Measurements from ENCODE around the gene AFF2.

Gene AFF2

GRCh38 chrX:148940411-148940996 is 440.1 kb downstream of the AFF2 start:
- no peak for FAIRE-seq
- TF ChIP-seq POLR2A (IDR thresholded peaks at IDR 0.05; ENCODE audit: low read depth, low read length): no peak
- TF ChIP-seq POU2F2 (IDR thresholded peaks at IDR 0.05; ENCODE audit: low read depth, low read length): no peak
- no peak for TF ChIP-seq TAF1 (IDR thresholded peaks at IDR 0.05; ENCODE audit: low read depth, low read length)
- no peak for TF ChIP-seq PAX5 (IDR thresholded peaks at IDR 0.05; ENCODE audit: insufficient read depth, low read length, severe bottlenecking)
- TF ChIP-seq POLR2AphosphoS5 (IDR thresholded peaks at IDR 0.05; ENCODE audit: low read depth, low read length): no peak
- DNase-seq (ENCODE audit: insufficient read length, low spot score): no peak

- no peak for TF ChIP-seq PAX5 (IDR thresholded peaks at IDR 0.05; ENCODE audit: insufficient read depth, low read length, severe bottlenecking)
- TF ChIP-seq SPI1 (IDR thresholded peaks at IDR 0.05; ENCODE audit: low read depth, low read length): no peak
- no peak for TF ChIP-seq TAF1 (IDR thresholded peaks at IDR 0.05; ENCODE audit: low read depth, low read length)
- TF ChIP-seq POU2F2 (IDR thresholded peaks at IDR 0.05; ENCODE audit: low read depth, low read length): no peak
- no peak for TF ChIP-seq POLR2A (IDR thresholded peaks at IDR 0.05; ENCODE audit: low read depth, low read length)
- TF ChIP-seq POLR2AphosphoS5 (IDR thresholded peaks at IDR 0.05; ENCODE audit: low read depth, low read length): no peak
- DNase-seq (ENCODE audit: insufficient read length, low spot score) (no peak), FAIRE-seq (no peak)
These were observed 442.3 kb downstream of the AFF2 start for GRCh38 chrX:148942754-148943153.

- DNase-seq (ENCODE audit: insufficient read length, low spot score): no peak
- FAIRE-seq: no peak
- TF ChIP-seq SPI1 (IDR thresholded peaks at IDR 0.05; ENCODE audit: low read depth, low read length): no peak
- no peak for TF ChIP-seq POU2F2 (IDR thresholded peaks at IDR 0.05; ENCODE audit: low read depth, low read length)
- no peak for TF ChIP-seq PAX5 (IDR thresholded peaks at IDR 0.05; ENCODE audit: insufficient read depth, low read length, severe bottlenecking)
- TF ChIP-seq POLR2A (IDR thresholded peaks at IDR 0.05; ENCODE audit: low read depth, low read length): no peak
- TF ChIP-seq POLR2AphosphoS5 (IDR thresholded peaks at IDR 0.05; ENCODE audit: low read depth, low read length): no peak
- TF ChIP-seq TAF1 (IDR thresholded peaks at IDR 0.05; ENCODE audit: low read depth, low read length): no peak
These were observed 447.1 kb downstream of the AFF2 start for GRCh38 chrX:148947399-148947975.

- no peak for FAIRE-seq
- no peak for DNase-seq (ENCODE audit: insufficient read length, low spot score)
- no peak for TF ChIP-seq POU2F2 (IDR thresholded peaks at IDR 0.05; ENCODE audit: low read depth, low read length)
- TF ChIP-seq POLR2AphosphoS5 (IDR thresholded peaks at IDR 0.05; ENCODE audit: low read depth, low read length): no peak
- TF ChIP-seq POLR2A (IDR thresholded peaks at IDR 0.05; ENCODE audit: low read depth, low read length): no peak
- no peak for TF ChIP-seq PAX5 (IDR thresholded peaks at IDR 0.05; ENCODE audit: insufficient read depth, low read length, severe bottlenecking)
- TF ChIP-seq TAF1 (IDR thresholded peaks at IDR 0.05; ENCODE audit: low read depth, low read length): no peak
- TF ChIP-seq SPI1 (IDR thresholded peaks at IDR 0.05; ENCODE audit: low read depth, low read length): no peak
These were observed 455.9 kb downstream of the AFF2 start for GRCh38 chrX:148956352-148956751.

DNA sequence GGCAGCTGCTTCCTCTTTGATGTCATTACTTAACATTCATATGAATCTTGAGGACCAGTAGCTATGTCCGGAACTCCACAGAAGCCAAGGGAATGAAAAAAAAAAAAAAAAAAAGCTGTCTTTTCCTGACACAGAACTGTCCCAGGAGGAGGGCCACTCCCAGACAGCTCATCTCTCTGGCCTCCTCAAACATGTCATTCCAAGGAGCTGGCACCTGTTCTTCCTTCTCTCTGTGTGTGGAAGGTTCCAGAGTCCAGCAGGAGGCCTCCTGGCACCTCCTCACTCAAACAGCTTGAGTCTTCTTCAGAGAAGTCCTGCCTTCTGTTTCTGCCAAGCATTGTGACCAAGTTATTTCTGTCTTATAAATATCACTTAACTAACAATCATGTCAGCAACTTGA is 458.5 kb downstream of the AFF2 start:
- no peak for FAIRE-seq
- TF ChIP-seq POLR2A (IDR thresholded peaks at IDR 0.05; ENCODE audit: low read depth, low read length) (no peak), SPI1 (IDR thresholded peaks at IDR 0.05; ENCODE audit: low read depth, low read length) (no peak)

GRCh38 chrX:148960060-148960459 is 459.6 kb downstream of the AFF2 start:
- DNase-seq (ENCODE audit: insufficient read length, low spot score): no peak
- TF ChIP-seq SPI1 (IDR thresholded peaks at IDR 0.05; ENCODE audit: low read depth, low read length) (no peak), POU2F2 (IDR thresholded peaks at IDR 0.05; ENCODE audit: low read depth, low read length) (no peak), POLR2A (IDR thresholded peaks at IDR 0.05; ENCODE audit: low read depth, low read length) (no peak), TAF1 (IDR thresholded peaks at IDR 0.05; ENCODE audit: low read depth, low read length) (no peak), POLR2AphosphoS5 (IDR thresholded peaks at IDR 0.05; ENCODE audit: low read depth, low read length) (no peak), PAX5 (IDR thresholded peaks at IDR 0.05; ENCODE audit: insufficient read depth, low read length, severe bottlenecking) (no peak)
- no peak for FAIRE-seq

More for the DNA sequence above, 458.5 kb downstream of the AFF2 start:
- no peak for DNase-seq (ENCODE audit: insufficient read length, low spot score)

DNA sequence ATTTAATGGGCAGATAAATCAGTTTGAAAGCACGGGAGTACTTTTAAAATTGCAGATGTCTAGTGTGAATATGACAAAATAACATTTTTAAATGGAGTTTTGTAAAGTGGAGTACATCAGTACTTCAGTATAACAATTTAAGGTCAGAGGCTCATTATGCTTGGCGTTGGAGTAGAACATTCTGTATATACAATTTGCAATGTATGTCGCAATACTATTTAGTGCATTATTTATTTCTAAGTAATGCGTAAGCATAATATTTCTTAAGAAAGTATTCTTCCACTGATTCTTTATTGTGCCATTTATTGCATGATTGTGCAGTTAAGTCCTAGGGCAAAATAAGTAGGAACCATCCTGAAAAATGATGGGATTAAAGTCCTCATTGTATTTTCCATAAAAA is 461.6 kb downstream of the AFF2 start:
- DNase-seq (ENCODE audit: insufficient read length, low spot score): no peak
- FAIRE-seq: no peak
- TF ChIP-seq POLR2A (IDR thresholded peaks at IDR 0.05; ENCODE audit: low read depth, low read length) (no peak), PAX5 (IDR thresholded peaks at IDR 0.05; ENCODE audit: insufficient read depth, low read length, severe bottlenecking) (no peak), POU2F2 (IDR thresholded peaks at IDR 0.05; ENCODE audit: low read depth, low read length) (no peak), TAF1 (IDR thresholded peaks at IDR 0.05; ENCODE audit: low read depth, low read length) (no peak), SPI1 (IDR thresholded peaks at IDR 0.05; ENCODE audit: low read depth, low read length) (no peak), POLR2AphosphoS5 (IDR thresholded peaks at IDR 0.05; ENCODE audit: low read depth, low read length) (no peak)

DNA sequence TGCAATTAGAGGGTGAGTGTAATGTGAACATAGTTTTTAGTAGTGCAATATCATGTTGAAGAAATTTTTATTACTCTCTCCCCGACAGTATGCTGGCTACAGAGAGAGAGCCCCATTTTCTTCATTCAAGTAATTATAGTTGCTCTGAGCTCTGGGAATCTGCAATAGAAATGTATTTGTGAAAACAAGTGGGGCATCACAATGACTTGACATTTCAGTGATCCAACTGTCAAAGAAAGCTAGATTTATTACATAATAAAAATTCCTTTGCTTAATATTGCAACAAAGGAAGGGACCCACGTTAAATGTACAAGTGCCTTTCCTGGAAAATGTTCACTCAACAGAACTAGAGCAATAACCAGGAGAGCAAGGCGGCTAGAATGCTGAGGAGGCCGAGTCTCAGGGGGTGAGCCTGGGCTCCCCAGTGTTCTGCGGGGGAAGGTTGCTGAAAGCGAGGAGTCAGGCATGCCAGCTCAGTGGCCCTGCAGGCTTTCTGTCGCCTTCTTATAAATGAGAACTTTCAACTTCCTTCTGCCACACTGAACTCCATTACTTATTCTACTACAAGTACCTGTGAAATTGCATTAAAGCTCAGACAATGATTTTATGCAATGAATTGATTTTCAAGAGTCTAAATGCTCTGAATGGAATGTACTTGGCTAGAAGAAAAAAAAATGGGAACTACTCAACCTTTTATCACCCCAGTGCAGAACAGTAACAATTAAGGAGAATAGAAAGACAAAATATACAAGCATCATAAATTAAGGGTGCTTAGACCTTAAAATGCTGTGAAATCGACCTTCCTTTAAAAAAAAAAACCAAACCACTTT is 476.4 kb downstream of the AFF2 start:
- no peak for FAIRE-seq
- DNase-seq (ENCODE audit: insufficient read length, low spot score): no peak
- no peak for TF ChIP-seq POLR2AphosphoS5 (IDR thresholded peaks at IDR 0.05; ENCODE audit: low read depth, low read length)
- TF ChIP-seq PAX5 (IDR thresholded peaks at IDR 0.05; ENCODE audit: insufficient read depth, low read length, severe bottlenecking): no peak
- TF ChIP-seq POLR2A (IDR thresholded peaks at IDR 0.05; ENCODE audit: low read depth, low read length): no peak

- TF ChIP-seq TAF1 (IDR thresholded peaks at IDR 0.05; ENCODE audit: low read depth, low read length): no peak
- TF ChIP-seq POLR2A (IDR thresholded peaks at IDR 0.05; ENCODE audit: low read depth, low read length): no peak
- TF ChIP-seq POLR2AphosphoS5 (IDR thresholded peaks at IDR 0.05; ENCODE audit: low read depth, low read length): no peak
- TF ChIP-seq POU2F2 (IDR thresholded peaks at IDR 0.05; ENCODE audit: low read depth, low read length): no peak
- no peak for TF ChIP-seq SPI1 (IDR thresholded peaks at IDR 0.05; ENCODE audit: low read depth, low read length)
- TF ChIP-seq PAX5 (IDR thresholded peaks at IDR 0.05; ENCODE audit: insufficient read depth, low read length, severe bottlenecking): no peak
- FAIRE-seq (no peak), DNase-seq (ENCODE audit: insufficient read length, low spot score) (no peak)
These were observed 479.4 kb downstream of the AFF2 start for GRCh38 chrX:148979786-148980185.
